ENCODE measurements around the gene DDX52. TPM values are rescaled to one million over a fixed set of nuclear protein-coding genes. Genes with fewer than 3 reads are reported as not detected.

Gene DDX52
- total and polyA plus RNA-seq, 2 of the 8 experiments (the other 6 are each of a cell fraction or from before 2014, with no cell fraction given), result 10.0 to 45.9 TPM

DNA sequence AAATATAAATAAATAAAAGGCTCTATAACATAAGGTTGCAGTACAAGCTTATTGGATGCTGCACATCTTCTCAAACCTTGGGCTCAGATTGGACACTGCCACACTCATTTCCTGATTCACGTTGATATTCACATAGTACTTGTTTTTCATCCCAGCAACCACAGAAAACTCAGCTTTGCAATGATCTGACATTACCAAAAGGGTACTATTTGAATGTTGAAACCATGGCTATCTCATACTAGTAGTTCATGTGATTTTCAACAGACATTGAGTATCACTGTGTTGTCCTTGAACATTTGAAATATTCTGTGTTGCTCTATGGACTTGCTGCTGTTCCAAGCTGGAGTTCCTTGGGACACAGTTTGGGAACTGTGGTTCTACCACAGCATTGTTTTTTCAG lies 14.0 kb upstream of the DDX52 start:
- Histone ChIP-seq H4K20me1 (replicated peaks in 1 of 2; ENCODE audit: control insufficient read depth in 1 of 2, insufficient read depth in 2 of 2, low read length in 2 of 2) (no peaks in the 10 kb centered on the region), H4K91ac (replicated peaks; ENCODE audit: insufficient read length, low read length) (no peak overlapping the region), H2AK5ac (ENCODE audit: low read depth, low read length) (no peak overlapping the region), H3K79me1 (ENCODE audit: low read depth, low read length) (no peaks in the 10 kb centered on the region), H3K27ac (ENCODE audit: low read depth, low read length) (no peak overlapping the region), H3K56ac (replicated peaks; ENCODE audit: insufficient read length, low read depth, low read length) (no peak overlapping the region), H3K18ac (ENCODE audit: extremely low read depth, low read length) (no peak overlapping the region), H3K4me2 (ENCODE audit: insufficient read depth in 1 of 2, low read depth in 2 of 2, low read length in 2 of 2) (no peak overlapping the region), H3K23me2 (ENCODE audit: low read depth, low read length) (peaks cover 1% of the 10 kb centered on the region; the same call in 1 of the 2 replicates), H3K23ac (ENCODE audit: insufficient read length) (no peak overlapping the region), H4K8ac (ENCODE audit: extremely low read depth, insufficient read depth, low read length) (no peak overlapping the region), H3K4me1 (replicated peaks in 1 of 4; ENCODE audit: control insufficient read depth in 3 of 4, insufficient read depth in 4 of 4, low read length in 3 of 4) (peaks cover 0 to 3% (median under 1%) of the 10 kb centered on the region in 4 experiments; a peak in 3 of 7 replicates), H4K5ac (ENCODE audit: insufficient read length, low read depth, low read length) (no peak overlapping the region), H3K14ac (ENCODE audit: insufficient read length) (no peak overlapping the region), H2BK5ac (ENCODE audit: low read depth, low read length) (no peak overlapping the region), H2AFZ (ENCODE audit: low read length) (no peak overlapping the region), H3K9ac (replicated peaks in 1 of 4; ENCODE audit: extremely low read depth in 1 of 4, low read depth in 3 of 4, low read length in 3 of 4) (no peak overlapping the region), H3K36me3 (ENCODE audit: control insufficient read depth in 2 of 4, insufficient read depth in 4 of 4, low read length in 3 of 4) (no peaks in the 10 kb centered on the region), H2BK120ac (replicated peaks; ENCODE audit: low read depth, low read length) (no peak overlapping the region), H2BK12ac (ENCODE audit: low read depth, low read length) (no peak overlapping the region), H3K4ac (replicated peaks; ENCODE audit: insufficient read length, low read depth, low read length) (no peak overlapping the region), H3K79me2 (ENCODE audit: control insufficient read depth in 1 of 2, insufficient read depth in 2 of 2, low read length in 2 of 2) (no peaks in the 10 kb centered on the region), H3K4me3 (ENCODE audit: extremely low read depth in 1 of 4, insufficient read depth in 2 of 4, low read depth in 3 of 4, low read length in 4 of 4) (no peak overlapping the region), H2BK15ac (ENCODE audit: low read length) (no peak overlapping the region), H3K9me3 (ENCODE audit: insufficient read depth in 2 of 2, low read depth in 1 of 2, low read length in 1 of 2) (no peaks in the 10 kb centered on the region), H3K27me3 (replicated peaks in 1 of 4; ENCODE audit: control insufficient read depth in 3 of 4, extremely low read depth in 1 of 4, insufficient read depth in 3 of 4, low read length in 3 of 4) (no peaks in the 10 kb centered on the region), H2BK20ac (ENCODE audit: low read length) (no peak overlapping the region)
- ChIA-PET CTCF (ENCODE audit: partially characterized antibody) (interaction anchor here (0.9 to 1.2 kb wide), 4 partner anchors 8 to 117 kb away, joined by 3 to 4 read pairs (median 3); no protein-coding TSS in a partner anchor), POLR2A (ENCODE audit: partially characterized antibody) (interaction anchor here (0.9 to 1.6 kb wide), 2 partner anchors 10 to 13 kb away, joined by 3 to 4 read pairs; no protein-coding TSS in a partner anchor)
- WGBS, 2 experiments (ENCODE audit: extremely low coverage in 1 of 2, insufficient coverage in 1 of 2, insufficient read length in 1 of 2, insufficient replicate concordance in 2 of 2, low coverage in 1 of 2, low lambda C conversion rate in 2 of 2, missing lambda C conversion rate in 1 of 2), result 89% methylated on average over 1 of the region's 1 CpG; no CpG with 5 or more reads in 1 of the 2 experiments
- FAIRE-seq, result no peak
- no peak for DNase-seq (ENCODE audit: low read depth in 1 of 2, low spot score in 2 of 2)
- TF ChIP-seq CBX5 (IDR thresholded peaks at IDR 0.05; ENCODE audit: low read depth, low read length) (no peak), HDAC2 (IDR thresholded peaks at IDR 0.05; ENCODE audit: borderline replicate concordance in 1 of 2, low read depth in 2 of 2, low read length in 2 of 2) (no peak), BACH1 (IDR thresholded peaks at IDR 0.05; ENCODE audit: low read length) (no peak), PHF8 (conservative IDR thresholded peaks at IDR 0.05; ENCODE audit: low read depth, low read length) (no peak), KDM4A (IDR thresholded peaks at IDR 0.05; ENCODE audit: low read depth, low read length, severe bottlenecking) (no peak)
- TF ChIP-seq, protein P1, sequence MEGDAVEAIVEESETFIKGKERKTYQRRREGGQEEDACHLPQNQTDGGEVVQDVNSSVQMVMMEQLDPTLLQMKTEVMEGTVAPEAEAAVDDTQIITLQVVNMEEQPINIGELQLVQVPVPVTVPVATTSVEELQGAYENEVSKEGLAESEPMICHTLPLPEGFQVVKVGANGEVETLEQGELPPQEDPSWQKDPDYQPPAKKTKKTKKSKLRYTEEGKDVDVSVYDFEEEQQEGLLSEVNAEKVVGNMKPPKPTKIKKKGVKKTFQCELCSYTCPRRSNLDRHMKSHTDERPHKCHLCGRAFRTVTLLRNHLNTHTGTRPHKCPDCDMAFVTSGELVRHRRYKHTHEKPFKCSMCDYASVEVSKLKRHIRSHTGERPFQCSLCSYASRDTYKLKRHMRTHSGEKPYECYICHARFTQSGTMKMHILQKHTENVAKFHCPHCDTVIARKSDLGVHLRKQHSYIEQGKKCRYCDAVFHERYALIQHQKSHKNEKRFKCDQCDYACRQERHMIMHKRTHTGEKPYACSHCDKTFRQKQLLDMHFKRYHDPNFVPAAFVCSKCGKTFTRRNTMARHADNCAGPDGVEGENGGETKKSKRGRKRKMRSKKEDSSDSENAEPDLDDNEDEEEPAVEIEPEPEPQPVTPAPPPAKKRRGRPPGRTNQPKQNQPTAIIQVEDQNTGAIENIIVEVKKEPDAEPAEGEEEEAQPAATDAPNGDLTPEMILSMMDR (IDR thresholded peaks at IDR 0.05; ENCODE audit: control extremely low read depth in 1 of 3, insufficient read depth in 1 of 3, low read depth in 1 of 3, low read length in 3 of 3), result no peak

Measured in H1 (cell line).